Astrocyte (in vitro differentiated cells and primary cell): Measurements from ENCODE around the gene ZGPAT.

ENCODE experiments used
- EZH2 ChIP-seq: IDR thresholded peaks from 2 replicates; pipeline ENCODE4 v1.6.1; 2012; ENCODE audit warnings: mild to moderate bottlenecking, low read length, inconsistent platforms; ENCODE audit not compliant: insufficient read depth
- TF ChIP-seq, protein P1 (sequence below): IDR thresholded peaks from 2 replicates; pipeline ENCODE4 v1.5.1; 2011; ENCODE audit warnings: low read depth, mild to moderate bottlenecking, inconsistent platforms, low read length, moderate library complexity; ENCODE audit not compliant: insufficient read depth

DNA sequence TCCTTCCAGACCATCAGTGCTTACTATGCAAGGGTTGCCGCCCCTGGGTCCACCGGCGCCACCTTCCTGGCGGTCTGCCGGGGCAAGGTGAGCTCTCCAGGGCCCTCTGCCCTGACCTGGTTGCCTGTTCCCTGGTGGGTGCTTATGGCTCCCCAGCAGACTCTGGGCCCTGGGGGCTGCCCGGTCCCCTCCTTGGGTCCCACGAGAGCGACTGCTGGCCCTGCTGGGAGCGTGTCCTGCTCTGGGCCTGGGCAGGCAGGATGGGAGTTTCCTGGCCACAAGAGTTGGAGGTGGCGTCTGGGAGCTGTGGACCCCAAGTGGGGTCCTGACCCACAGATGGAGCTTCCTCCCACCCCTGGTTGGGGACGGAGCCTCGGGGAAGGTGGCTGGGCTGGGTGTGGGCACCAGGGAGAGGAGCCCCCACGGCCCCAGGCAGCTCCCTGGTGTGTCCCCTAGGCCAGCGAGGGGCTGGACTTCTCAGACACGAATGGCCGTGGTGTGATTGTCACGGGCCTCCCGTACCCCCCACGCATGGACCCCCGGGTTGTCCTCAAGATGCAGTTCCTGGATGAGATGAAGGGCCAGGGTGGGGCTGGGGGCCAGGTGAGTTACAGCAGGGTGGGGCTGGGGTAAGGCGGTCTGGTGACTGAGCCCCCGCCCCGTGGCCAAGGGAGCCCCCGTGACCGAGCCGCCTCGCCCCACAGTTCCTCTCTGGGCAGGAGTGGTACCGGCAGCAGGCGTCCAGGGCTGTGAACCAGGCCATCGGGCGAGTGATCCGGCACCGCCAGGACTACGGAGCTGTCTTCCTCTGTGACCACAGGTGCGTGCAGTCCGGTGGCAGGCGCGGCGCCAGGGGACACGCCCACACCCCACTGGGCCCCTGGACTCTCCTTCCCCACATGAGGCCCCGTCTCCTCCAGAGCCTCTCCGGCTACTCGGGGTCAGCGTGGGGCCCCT is 18.5 kb upstream of the ZGPAT start:
- TF ChIP-seq, protein P1, sequence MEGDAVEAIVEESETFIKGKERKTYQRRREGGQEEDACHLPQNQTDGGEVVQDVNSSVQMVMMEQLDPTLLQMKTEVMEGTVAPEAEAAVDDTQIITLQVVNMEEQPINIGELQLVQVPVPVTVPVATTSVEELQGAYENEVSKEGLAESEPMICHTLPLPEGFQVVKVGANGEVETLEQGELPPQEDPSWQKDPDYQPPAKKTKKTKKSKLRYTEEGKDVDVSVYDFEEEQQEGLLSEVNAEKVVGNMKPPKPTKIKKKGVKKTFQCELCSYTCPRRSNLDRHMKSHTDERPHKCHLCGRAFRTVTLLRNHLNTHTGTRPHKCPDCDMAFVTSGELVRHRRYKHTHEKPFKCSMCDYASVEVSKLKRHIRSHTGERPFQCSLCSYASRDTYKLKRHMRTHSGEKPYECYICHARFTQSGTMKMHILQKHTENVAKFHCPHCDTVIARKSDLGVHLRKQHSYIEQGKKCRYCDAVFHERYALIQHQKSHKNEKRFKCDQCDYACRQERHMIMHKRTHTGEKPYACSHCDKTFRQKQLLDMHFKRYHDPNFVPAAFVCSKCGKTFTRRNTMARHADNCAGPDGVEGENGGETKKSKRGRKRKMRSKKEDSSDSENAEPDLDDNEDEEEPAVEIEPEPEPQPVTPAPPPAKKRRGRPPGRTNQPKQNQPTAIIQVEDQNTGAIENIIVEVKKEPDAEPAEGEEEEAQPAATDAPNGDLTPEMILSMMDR, result no peak
- no peak for TF ChIP-seq EZH2
